Activated CD4-positive, alpha-beta T cell treated with anti-CD3 and anti-CD28 coated beads for 36 hours (primary cell): ENCODE data around the gene CDC42BPB. TPM values are rescaled to one million over a fixed set of nuclear protein-coding genes. Genes with fewer than 3 reads are reported as not detected.

Experiments
- ATAC-seq: fragments of 200-7000 bp; cut with Tn5 transposase; one replicate; pipeline ENCODE4 v1.10.0; 2021; ENCODE audit warnings: mild to moderate bottlenecking, moderate library complexity
- CTCF ChIA-PET: fragments of 350-600 bp; sonication (Branson Sonifier 250); formaldehyde crosslinking; loops from one replicate; lab custom pipeline; 2021; ENCODE audit warnings: antibody characterized with exemption; lab: Charles Lee
- POLR2A ChIA-PET: fragments of 350-600 bp; sonication (Branson Sonifier 250); formaldehyde crosslinking; loops from one replicate; lab custom pipeline; 2021; ENCODE audit warnings: antibody characterized with exemption, inconsistent platforms; lab: Charles Lee
- DNase-seq: peaks from one replicate; pipeline ENCODE4 v3.0.0-alpha.2; 2020
- H3K27ac Mint-ChIP-seq: one replicate; pipeline ENCODE4 v1.8.0; 2021; ENCODE audit warnings: mixed read lengths
- H3K27me3 Mint-ChIP-seq: one replicate; pipeline ENCODE4 v1.8.0; 2021; ENCODE audit warnings: mixed read lengths
- H3K36me3 Mint-ChIP-seq: one replicate; pipeline ENCODE4 v1.8.0; 2021; ENCODE audit warnings: low read depth, mixed read lengths
- H3K4me1 Mint-ChIP-seq: one replicate; pipeline ENCODE4 v1.8.0; 2021; ENCODE audit warnings: mixed read lengths
- H3K4me3 Mint-ChIP-seq: one replicate; pipeline ENCODE4 v1.8.0; 2021; ENCODE audit warnings: mild to moderate bottlenecking, moderate library complexity, mixed read lengths
- H3K9me3 Mint-ChIP-seq: one replicate; pipeline ENCODE4 v1.8.0; 2021; ENCODE audit warnings: low read depth, mixed read lengths
- intact Hi-C, 2 experiments: fragments of 100-400 bp; cut with DNase I in 1 of 2; cut with micrococcal nuclease in 1 of 2; formaldehyde crosslinking; loops; one replicate each; pipeline versions ENCODE4 v1.14.2 to v1.15.1; 2022 to 2024; cut with DNase I, micrococcal nuclease
- total RNA-seq, 2 experiments: library from RNA; stranded (reverse); gene quantifications; one replicate each; pipeline ENCODE4 v1.2.3, GENCODE V29; 2021

CDC42BPB gene
- total RNA-seq, 2 experiments from 2014 or later, result 4.0 to 4.4 TPM

DNA sequence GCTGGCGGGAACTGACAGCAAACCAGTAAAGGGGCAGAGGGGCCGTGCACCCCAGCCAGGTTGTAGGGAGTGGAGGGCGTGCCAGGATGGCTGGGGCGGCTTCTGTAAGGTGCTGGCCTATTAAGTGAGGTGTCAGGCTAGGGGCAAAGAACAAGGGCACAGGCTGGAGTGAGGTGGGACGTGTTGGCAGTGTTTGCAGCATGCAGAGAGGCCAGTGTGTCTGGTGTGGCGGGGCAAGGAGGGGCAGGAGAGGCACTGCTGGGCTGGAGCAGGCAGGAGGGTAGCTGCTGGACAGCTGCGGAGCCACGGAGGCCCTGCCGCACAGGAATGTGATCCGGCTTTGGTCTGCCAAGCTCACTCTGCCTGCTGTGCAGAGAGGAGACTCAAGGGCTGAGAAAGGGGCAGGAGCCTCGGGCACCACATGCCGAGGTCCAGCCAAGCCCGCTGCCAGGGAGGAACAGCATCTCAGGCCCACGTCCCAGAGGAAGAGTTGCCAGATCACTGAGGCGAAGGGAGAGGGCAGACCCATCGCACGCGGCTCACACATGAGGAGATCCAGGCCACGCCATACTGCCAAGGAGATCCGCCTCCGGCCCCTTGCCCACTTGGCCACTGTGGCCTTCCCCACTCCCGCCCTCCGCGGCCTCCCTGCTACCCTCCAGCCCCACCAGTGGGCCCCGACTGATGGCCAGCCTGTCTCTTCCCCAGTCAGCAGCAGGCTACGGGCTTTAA is 88.1 kb downstream of the CDC42BPB start:
- ATAC-seq, result no peak
- ChIA-PET POLR2A (no interaction called here), CTCF (interaction anchor here (0.6 kb wide), 1 partner anchor 110 kb away, joined by 3 read pairs; no protein-coding TSS in a partner anchor)
- H3K4me1 Mint-ChIP-seq, result no peaks in the 10 kb centered on the region
- no peak overlapping the region for H3K4me3 Mint-ChIP-seq
- H3K27me3 Mint-ChIP-seq, result no peaks in the 10 kb centered on the region
- no peak for DNase-seq
- H3K36me3 Mint-ChIP-seq, result no peaks in the 10 kb centered on the region
- no peaks in the 10 kb centered on the region for H3K9me3 Mint-ChIP-seq
- intact Hi-C loops, result no loop called here
- no peak overlapping the region for H3K27ac Mint-ChIP-seq

GRCh38 chr14:102968306-102968705 is 89.0 kb downstream of the CDC42BPB start:
- no peaks in the 10 kb centered on the region for H3K36me3 Mint-ChIP-seq
- no peaks in the 10 kb centered on the region for H3K9me3 Mint-ChIP-seq
- H3K4me1 Mint-ChIP-seq, result no peaks in the 10 kb centered on the region
- H3K27ac Mint-ChIP-seq, result no peak overlapping the region
- DNase-seq (no peak), ATAC-seq (no peak)
- no peak overlapping the region for H3K4me3 Mint-ChIP-seq
- H3K27me3 Mint-ChIP-seq, result no peaks in the 10 kb centered on the region
- intact Hi-C loops, result no loop called here
- ChIA-PET CTCF (no interaction called here), POLR2A (no interaction called here)

DNA sequence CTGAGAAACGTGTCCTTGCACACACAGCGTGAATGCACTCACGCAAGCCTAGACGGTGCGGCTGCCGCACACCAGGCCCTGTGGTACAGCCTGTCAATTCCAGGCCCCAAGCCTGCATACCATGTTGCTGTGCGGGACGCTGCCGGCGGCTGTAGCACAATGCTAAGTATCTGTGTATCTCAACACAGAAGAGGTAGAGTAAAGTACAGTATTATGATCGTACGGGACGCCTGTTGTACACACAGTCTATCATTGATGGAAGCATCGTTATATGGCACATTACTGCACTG is 89.9 kb downstream of the CDC42BPB start:
- no peaks in the 10 kb centered on the region for H3K9me3 Mint-ChIP-seq
- CTCF ChIA-PET, result no interaction called here
- H3K4me3 Mint-ChIP-seq, result no peak overlapping the region
- intact Hi-C loops, result no loop called here
- DNase-seq (no peak), ATAC-seq (no peak)
- POLR2A ChIA-PET, result no interaction called here
- peaks cover 2% of the 10 kb centered on the region for H3K36me3 Mint-ChIP-seq
- H3K4me1 Mint-ChIP-seq, result no peaks in the 10 kb centered on the region
- H3K27ac Mint-ChIP-seq, result no peak overlapping the region
- H3K27me3 Mint-ChIP-seq, result no peaks in the 10 kb centered on the region

DNA sequence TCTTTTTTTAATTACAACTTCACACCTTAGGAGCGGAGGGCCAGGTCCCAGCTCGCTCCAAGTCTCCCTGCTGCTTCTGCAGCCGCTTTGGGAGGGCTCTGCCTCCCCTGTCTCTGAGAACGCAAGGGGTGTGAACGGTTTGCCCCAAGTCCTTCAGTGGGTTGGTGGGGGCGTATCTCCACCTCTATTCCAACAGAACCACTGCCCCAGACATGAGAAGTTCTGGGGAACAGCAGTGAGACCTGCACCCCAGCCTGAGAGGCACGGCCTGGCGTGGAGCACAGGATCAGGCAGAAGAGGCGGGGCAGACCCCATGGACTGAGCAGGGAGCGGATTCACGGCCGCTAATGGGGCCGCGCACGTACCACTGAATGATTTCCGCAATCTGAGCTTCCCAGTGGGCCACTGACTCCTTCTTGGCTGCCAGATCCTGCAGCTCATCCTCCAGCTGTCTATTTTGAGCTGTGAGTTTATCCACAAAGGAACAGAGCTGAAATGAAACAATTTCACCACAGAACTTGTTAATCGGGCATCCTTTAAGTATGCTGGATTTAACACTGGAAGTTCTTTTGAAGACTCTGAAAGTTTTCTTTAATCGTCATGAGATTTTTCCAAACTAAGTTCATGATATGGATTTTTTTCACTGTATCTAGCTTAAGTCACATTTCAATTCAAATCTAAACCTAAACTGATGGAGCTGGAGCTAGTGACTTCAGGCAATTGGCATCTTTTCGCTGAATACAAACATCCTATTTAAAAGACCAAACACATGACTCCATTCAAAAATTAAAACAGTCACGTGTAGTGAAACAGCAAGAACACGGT is 90.5 kb downstream of the CDC42BPB start:
- H3K36me3 Mint-ChIP-seq, result peaks cover 2% of the 10 kb centered on the region
- CTCF ChIA-PET, result interaction anchor here (1.8 kb wide), 1 partner anchor 35 kb away, joined by 4 read pairs; no protein-coding TSS in a partner anchor
- POLR2A ChIA-PET, result no interaction called here
- ATAC-seq (no peak), DNase-seq (no peak)
- intact Hi-C loops, result no loop called here
- no peak overlapping the region for H3K4me3 Mint-ChIP-seq
- H3K4me1 Mint-ChIP-seq, result no peaks in the 10 kb centered on the region
- H3K27ac Mint-ChIP-seq, result no peak overlapping the region
- no peaks in the 10 kb centered on the region for H3K27me3 Mint-ChIP-seq
- H3K9me3 Mint-ChIP-seq, result no peaks in the 10 kb centered on the region

GRCh38 chr14:102965971-102966655 is 91.2 kb downstream of the CDC42BPB start:
- no peaks in the 10 kb centered on the region for H3K9me3 Mint-ChIP-seq
- no peaks in the 10 kb centered on the region for H3K4me1 Mint-ChIP-seq
- ChIA-PET POLR2A (no interaction called here), CTCF (interaction anchor here (1.8 kb wide), 1 partner anchor 35 kb away, joined by 4 read pairs; no protein-coding TSS in a partner anchor)
- H3K27me3 Mint-ChIP-seq, result no peaks in the 10 kb centered on the region
- DNase-seq, result no peak
- H3K36me3 Mint-ChIP-seq, result peaks cover 2% of the 10 kb centered on the region
- H3K4me3 Mint-ChIP-seq, result no peak overlapping the region
- intact Hi-C loops, result no loop called here
- no peak overlapping the region for H3K27ac Mint-ChIP-seq
- ATAC-seq, result no peak

DNA sequence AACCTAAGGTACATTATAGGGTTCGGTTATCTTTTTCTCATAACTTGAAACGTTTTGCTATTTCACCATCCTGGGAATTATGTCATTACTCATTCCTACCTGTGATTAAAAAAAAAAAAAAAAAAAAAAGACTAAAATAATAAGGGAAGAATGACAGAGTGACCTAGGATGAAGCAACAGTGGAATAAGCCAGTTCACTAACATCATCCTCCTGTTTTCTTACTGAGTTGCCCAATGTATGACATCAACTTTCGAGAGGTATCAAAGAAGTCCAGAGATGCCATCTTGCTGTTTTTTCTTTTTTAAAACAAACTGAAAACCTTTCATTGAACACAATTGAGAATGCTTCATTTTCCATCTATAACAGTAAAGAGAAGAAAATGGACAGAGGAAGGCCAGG is 92.1 kb downstream of the CDC42BPB start:
- H3K36me3 Mint-ChIP-seq, result peaks cover 2% of the 10 kb centered on the region
- no peaks in the 10 kb centered on the region for H3K27me3 Mint-ChIP-seq
- ChIA-PET CTCF (interaction anchor here (1.8 kb wide), 1 partner anchor 36 kb away, joined by 4 read pairs; no protein-coding TSS in a partner anchor), POLR2A (no interaction called here)
- intact Hi-C loops, result no loop called here
- H3K4me3 Mint-ChIP-seq, result no peak overlapping the region
- no peaks in the 10 kb centered on the region for H3K4me1 Mint-ChIP-seq
- H3K9me3 Mint-ChIP-seq, result no peaks in the 10 kb centered on the region
- no peak overlapping the region for H3K27ac Mint-ChIP-seq
- ATAC-seq (no peak), DNase-seq (no peak)

DNA sequence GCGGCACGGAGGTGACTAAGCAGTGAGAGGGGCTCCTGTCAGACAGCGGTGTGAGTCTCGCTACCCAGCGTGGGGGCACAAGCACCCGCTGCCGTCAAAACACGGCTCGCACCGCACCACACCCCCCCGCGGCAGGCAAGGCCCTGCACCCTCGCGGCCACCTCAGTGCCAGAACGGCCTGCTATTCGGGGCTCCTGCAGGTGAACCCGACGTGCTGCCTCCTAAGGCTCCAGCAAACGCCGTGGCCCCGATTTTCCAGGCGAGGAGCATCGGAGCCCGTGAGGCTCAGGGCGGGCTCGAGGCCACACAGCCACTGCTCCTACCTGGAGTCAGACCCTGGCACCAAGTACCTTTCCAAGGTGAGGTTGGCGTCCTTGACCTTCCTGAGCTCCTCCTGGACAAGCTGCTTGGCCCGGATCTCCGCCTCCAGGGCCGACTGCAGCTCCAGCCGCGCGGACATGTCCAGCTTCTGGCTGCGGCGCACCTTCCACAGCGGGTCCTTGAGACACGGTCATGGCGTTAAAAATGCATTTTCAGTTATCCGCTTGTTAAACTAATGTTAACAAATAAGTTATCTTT is 93.1 kb downstream of the CDC42BPB start:
- Mint-ChIP-seq H3K27me3 (no peaks in the 10 kb centered on the region), H3K4me1 (no peaks in the 10 kb centered on the region), H3K9me3 (no peaks in the 10 kb centered on the region), H3K4me3 (no peak overlapping the region), H3K27ac (no peak overlapping the region), H3K36me3 (peaks cover 2% of the 10 kb centered on the region)
- DNase-seq (no peak), ATAC-seq (no peak)
- intact Hi-C loops, result no loop called here
- POLR2A ChIA-PET, result no interaction called here
- CTCF ChIA-PET, result interaction anchor here (0.8 to 1.0 kb wide), 2 partner anchors 21 to 141 kb away, joined by 3 to 5 read pairs; no protein-coding TSS in a partner anchor

GRCh38 chr14:102962111-102962627 is 95.2 kb downstream of the CDC42BPB start:
- no peaks in the 10 kb centered on the region for H3K9me3 Mint-ChIP-seq
- H3K27me3 Mint-ChIP-seq, result no peaks in the 10 kb centered on the region
- intact Hi-C loops, result no loop called here
- ChIA-PET CTCF (no interaction called here), POLR2A (no interaction called here)
- H3K4me3 Mint-ChIP-seq, result no peak overlapping the region
- H3K36me3 Mint-ChIP-seq, result peaks cover 2% of the 10 kb centered on the region
- no peaks in the 10 kb centered on the region for H3K4me1 Mint-ChIP-seq
- H3K27ac Mint-ChIP-seq, result no peak overlapping the region
- ATAC-seq (no peak), DNase-seq (no peak)

DNA sequence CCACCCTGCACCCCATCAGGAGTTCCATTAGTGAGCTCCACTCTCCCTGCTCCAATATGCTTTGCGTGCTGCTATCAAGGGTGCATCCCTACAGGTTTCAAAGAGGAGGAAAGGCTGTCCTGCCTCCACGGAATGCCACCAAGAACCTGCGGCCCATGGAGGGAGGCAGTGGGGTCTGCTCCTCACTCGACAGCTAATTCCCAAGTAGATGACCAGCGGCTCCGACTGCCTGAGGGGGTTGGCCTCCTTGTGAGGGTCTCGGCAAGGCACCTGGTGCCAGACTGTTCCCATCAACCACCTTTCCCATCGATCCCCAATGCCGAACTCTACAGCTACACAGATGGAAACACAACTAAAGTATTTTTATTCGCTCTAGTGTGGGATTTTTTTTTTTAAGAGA is 98.9 kb downstream of the CDC42BPB start:
- Mint-ChIP-seq H3K4me3 (no peak overlapping the region), H3K9me3 (no peaks in the 10 kb centered on the region), H3K27ac (no peak overlapping the region), H3K36me3 (peaks cover 2% of the 10 kb centered on the region), H3K27me3 (no peaks in the 10 kb centered on the region), H3K4me1 (no peaks in the 10 kb centered on the region)
- ATAC-seq, result no peak
- intact Hi-C loops, result no loop called here
- ChIA-PET POLR2A (interaction anchor here (0.6 kb wide), 1 partner anchor 18 kb away, joined by 3 read pairs; no protein-coding TSS in a partner anchor), CTCF (no interaction called here)
- no peak for DNase-seq

- CTCF ChIA-PET, result no interaction called here
- Mint-ChIP-seq H3K36me3 (no peaks in the 10 kb centered on the region), H3K27me3 (no peaks in the 10 kb centered on the region), H3K4me1 (no peaks in the 10 kb centered on the region), H3K4me3 (no peak overlapping the region), H3K27ac (no peak overlapping the region), H3K9me3 (no peaks in the 10 kb centered on the region)
- DNase-seq (no peak), ATAC-seq (no peak)
- POLR2A ChIA-PET, result no interaction called here
- intact Hi-C loops, result no loop called here
Measured at GRCh38 chr14:102957222-102957621, 100.1 kb downstream of the CDC42BPB start.
